Tibial nerve (tissue), 4 donors: ENCODE data around the gene ARL5C.

Experiments used
- CTCF ChIP-seq, 5 experiments: fragments of 200-600 bp in 3 of 5; fragments of 450-650 bp in 2 of 5; sonication (generic) in 3 of 5; IDR thresholded peaks; one replicate each; pipeline ENCODE4 v1.5.1; 2016 to 2019; ENCODE audit warnings: antibody characterized with exemption in 5 of 5, mild to moderate bottlenecking in 3 of 5, moderate library complexity in 2 of 5
- EP300 ChIP-seq, 2 donors: sonication (generic); formaldehyde crosslinking; IDR thresholded peaks; one replicate each; pipeline ENCODE4 v1.6.1; 2017; ENCODE audit warnings: antibody characterized with exemption in 2 of 2, mild to moderate bottlenecking in 1 of 2
- POLR2A ChIP-seq, 2 donors: fragments of 450-650 bp; IDR thresholded peaks; one replicate each; pipeline ENCODE4 v1.6.1; 2017; ENCODE audit warnings: antibody characterized with exemption in 2 of 2, mild to moderate bottlenecking in 2 of 2, moderate library complexity in 2 of 2

- TF ChIP-seq CTCF (IDR thresholded peaks at IDR 0.05) = no peak
- TF ChIP-seq EP300 (IDR thresholded peaks at IDR 0.05) = peak in 1 of 2 donors; percentile 17
- TF ChIP-seq POLR2A (IDR thresholded peaks at IDR 0.05) = no peak
Measured at GRCh38 chr17:39167476-39167875, 1.5 kb upstream of the ARL5C start.
